GM21526 (cell line): ENCODE measurements around the gene SMOC1.

ENCODE experiments used
- ATAC-seq: cut with Tn5 transposase; IDR thresholded peaks from one replicate; pipeline ENCODE4 v1.9.1; 2021; ENCODE audit warnings: moderate library complexity; ENCODE audit not compliant: unreplicated experiment, low FRiP score

SMOC1 gene

GRCh38 chr14:69879175-69880043 is at the start of gene SMOC1:
SMOC1 (plus strand) TSS chr14:69879416; CDS start chr14:69879679, 263 bp downstream.
- ATAC-seq = no peak

DNA sequence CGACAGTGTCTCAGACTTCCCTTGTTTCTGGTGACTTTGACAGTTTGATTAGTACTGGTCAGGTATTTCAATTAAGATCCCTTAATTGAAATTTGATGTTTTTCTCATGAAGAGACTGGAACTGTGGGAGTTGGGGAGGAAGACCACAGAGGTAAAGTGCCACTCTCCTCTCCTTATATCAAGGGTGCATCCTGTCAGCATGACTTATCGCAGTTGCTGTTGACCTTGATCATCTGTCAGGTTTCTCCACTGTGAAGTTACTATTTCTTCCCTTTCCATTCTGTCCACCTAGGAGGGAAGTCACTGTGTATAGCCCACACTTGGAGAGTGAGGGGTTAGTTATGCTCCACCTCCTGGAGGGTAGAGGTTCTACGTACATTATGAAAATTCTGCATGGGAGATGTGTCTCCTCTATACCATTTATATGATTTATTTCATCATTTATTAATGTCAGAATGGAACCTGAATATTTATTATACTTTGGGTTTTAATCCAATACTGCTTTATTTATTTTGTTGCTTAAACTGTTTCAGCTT is 40.3 kb upstream of the SMOC1 start:
- no peak for ATAC-seq

- ATAC-seq = no peak
Measured at GRCh38 chr14:69839661-69840060, 39.6 kb upstream of the SMOC1 start.

DNA sequence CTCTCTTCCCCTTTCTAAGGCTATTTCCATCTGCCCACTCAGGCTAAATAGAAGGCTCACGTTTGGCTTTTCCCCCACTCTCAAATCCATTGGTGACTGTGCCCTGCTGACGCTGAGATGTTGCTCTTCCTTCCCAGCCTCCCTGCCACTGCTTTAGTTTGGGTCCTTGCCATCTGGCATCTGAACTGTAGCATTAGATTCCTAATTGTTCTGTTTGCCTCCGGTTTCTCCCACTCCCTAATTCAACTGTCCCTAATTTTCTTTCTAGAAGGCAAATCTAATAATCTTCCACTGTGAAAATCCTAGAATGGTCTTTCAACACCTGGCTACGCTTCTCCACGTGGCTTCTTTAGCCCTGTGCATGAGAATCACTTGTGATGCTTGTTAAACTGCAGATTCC is 37.6 kb upstream of the SMOC1 start:
- no peak for ATAC-seq

DNA sequence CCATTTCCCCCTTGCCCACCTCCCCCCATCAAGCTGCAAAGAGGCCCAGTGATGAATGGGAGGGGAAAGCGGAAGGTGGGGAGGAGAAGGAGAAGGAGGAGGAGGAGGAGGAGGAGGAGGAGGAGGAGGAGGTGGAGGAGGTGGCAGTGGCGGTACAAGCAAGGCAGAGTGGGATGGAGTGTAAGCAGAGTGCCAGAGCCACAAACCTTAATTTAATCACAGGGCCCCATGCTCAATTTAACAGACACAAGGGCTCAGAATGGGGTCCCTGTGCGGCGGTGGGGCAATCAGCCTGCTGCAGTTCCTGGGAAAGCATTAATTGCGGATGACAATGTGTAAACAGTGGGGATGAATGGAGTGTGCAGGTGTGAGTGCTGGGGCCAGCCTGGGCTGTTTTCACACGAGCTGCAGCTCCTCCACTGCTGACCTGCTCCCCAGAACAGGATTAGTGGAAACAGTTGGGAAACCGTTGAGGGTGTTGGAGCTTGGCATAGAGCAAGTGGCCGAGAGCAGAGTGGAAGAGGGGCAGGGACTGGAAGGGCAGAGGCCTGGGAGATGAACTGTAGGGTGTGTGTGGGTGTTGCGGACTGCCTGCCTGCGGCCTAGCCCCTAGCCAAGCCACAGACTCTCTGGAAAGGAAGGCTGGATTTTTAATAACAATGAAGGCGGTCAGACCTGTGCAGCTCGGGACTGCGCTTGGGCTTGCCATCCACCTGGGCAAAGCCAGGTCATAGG is 36.4 kb upstream of the SMOC1 start:
- ATAC-seq = no peak

GRCh38 chr14:69844171-69844570 is 35.0 kb upstream of the SMOC1 start:
- no peak for ATAC-seq

GRCh38 chr14:69845050-69845581 is 34.1 kb upstream of the SMOC1 start:
- no peak for ATAC-seq

DNA sequence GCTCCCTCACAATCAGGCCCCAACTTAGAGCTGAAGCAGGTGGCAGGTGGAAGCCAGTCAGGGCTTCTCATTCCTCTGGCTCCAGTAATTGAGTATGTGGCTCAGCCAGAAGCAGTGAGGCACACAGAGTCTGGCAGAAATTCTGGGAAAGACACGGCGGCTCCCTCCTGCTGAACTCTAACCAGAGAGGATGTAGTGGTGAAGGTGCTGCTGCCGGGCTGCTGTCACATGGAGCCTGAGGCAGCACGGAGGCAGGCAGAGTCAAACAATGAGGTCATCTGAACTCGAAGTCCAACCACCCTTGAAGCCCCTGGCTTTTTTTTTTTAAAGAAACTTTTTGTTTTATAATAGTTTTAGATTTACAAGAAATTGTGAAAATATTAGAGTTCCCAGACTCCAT is 33.4 kb upstream of the SMOC1 start:
- ATAC-seq = no peak

DNA sequence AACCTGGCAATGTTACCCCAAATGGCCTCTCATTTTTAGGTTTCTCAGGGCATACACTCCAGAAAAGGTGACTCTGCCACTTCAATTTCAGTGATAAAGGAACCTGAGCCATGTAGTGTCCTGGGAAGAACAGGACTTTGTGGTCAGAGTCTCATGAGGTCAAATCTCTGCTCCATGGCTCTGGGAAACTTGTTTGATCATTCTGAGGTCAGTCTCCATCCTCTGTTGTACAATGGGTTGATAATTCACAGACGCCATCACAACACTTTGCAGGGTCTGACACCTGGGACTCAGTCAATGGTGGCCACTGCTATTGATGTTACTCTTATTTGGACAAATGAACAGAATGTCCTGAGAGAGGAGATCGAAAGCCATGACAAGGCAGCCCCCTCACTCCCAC is 31.1 kb upstream of the SMOC1 start:
- no peak for ATAC-seq

GRCh38 chr14:69848903-69849391 is 30.3 kb upstream of the SMOC1 start:
- ATAC-seq = no peak

- ATAC-seq = no peak
Measured at GRCh38 chr14:69850086-69850735, 29.0 kb upstream of the SMOC1 start.

DNA sequence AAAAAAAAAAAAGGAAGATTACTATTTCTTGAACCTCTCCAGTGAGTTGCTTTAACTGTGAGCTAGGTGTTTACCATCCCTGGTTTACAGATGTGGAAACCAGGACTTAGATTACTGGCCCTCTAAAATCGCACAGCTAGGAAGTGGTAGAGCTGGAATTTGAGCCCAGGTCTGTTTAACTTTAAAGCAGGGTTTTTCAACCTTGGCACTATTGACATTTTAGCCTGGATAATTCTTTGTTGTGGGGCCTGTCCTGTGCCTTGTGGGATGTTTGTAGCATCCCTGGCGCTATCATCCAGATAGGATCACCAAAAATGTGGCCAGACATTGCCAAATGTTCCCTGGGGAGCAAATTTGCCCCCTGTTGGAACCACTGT is 28.5 kb upstream of the SMOC1 start:
- ATAC-seq = no peak

DNA sequence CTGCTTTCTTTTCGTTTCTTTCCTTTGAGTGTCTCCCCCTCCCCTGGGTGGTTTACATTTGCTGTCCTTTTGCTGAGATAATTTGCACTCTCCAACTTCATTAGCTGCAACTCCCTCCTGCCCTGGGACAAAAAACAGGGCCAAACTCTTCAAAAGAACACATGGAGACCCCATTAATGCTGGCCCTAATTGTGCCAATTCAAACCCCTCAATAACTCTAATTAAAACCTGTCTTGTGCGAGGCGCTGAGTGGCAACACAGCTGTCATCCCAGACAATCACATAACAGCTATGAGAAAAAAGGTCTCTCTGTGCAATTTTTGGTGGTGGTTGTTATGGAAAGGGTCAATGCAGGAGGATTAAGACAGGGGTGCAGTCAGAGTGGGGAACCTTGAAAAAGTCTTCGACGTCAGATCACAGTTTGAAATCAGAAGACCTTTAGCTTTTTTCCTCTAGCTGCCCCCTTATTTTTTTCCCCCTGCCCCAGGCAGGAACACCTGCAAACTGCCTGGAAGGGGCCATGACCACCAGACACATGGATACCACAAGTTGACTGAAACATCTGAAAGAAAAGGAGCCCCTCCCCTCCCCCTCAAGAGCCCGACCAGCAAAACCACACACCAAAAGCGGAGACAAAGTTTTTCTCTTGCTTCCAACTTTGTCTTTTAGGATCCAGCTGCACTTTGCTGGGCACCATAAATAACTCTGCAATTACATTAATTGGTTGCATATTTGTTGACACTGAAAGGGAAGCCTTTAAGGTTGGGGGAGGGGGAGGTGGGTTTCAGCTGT is 26.5 kb upstream of the SMOC1 start:
- ATAC-seq = no peak

- no peak for ATAC-seq
Measured at GRCh38 chr14:69853774-69854173, 25.4 kb upstream of the SMOC1 start.

DNA sequence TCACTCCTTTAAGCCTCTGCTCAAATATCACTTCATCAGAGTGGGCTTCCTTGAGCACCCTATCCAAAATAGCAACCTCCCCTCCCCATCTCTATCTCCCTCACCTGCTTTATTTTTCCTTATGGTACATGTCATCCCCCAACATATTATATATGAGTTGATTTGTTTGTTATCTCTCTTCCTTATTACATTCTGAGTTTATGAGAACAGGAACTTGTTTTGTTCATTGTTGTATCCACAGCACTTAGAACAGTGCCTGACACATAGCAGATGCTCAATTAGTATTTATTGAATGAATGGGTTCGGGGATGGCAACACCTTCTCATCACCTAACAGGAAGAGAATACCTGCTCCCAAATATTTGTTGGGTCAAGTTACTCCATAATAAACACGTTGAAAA is 24.6 kb upstream of the SMOC1 start:
- no peak for ATAC-seq

GRCh38 chr14:69855180-69855832 is 23.9 kb upstream of the SMOC1 start:
- ATAC-seq = no peak

DNA sequence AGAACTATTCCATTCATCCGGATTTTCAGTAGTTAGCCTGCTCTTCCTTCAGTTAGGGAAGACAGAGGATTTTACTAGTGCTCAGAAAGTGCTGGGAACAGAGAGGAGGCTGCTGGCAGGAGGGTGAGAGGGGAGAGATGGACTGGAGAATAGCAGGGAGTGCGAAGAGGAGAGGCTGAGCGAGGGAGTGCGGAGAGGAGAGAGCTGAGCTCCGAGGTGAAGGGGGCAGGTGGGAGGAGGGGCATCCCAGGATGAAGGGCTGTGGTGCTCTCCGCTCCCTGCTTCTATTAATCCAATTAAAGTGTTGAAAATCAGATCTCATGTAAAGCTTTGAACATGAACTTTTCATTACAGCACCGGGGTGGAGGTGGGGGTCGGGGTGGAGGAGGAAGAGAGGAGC is 20.4 kb upstream of the SMOC1 start:
- no peak for ATAC-seq

GRCh38 chr14:69859591-69859990 is 19.6 kb upstream of the SMOC1 start:
- ATAC-seq = no peak

DNA sequence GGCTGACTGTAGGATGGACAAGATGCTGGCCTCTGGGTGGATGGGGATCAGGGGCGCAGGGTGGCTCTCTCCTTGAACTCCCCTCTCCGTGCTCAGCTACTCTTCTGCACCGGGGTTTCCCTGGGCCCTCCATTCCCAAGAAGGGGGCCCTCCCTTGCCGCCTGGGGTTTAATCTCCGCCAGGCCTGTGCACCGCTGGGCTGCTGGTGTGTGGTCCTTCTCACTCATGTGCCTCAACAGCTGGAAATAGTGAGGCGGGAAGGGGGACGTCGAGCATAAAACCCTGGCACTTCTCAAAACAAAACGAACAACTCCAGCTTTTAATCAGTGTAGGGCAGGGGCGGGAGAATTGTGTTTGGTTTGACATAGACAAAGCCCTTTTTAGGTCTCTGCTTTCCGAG is 19.0 kb upstream of the SMOC1 start:
- ATAC-seq = no peak
